K562 (cell line): ENCODE results near the gene YIPF2. TPM values are rescaled to one million over a fixed set of nuclear protein-coding genes. Genes with fewer than 3 reads are reported as not detected.
A peak's percentile ranks its signal among the peaks of the same experiment; 100 is the strongest.

Experiments
- ATF3 ChIP-seq, 2 experiments: fragments of 450-650 bp in 1 of 2; sonication (generic) in 1 of 2; formaldehyde crosslinking in 1 of 2; IDR thresholded peaks in 1 of 2; conservative IDR thresholded peaks in 1 of 2; 2 replicates each; pipeline versions ENCODE4 v1.6.1 to v1.8.1; 2016 to 2023; ENCODE audit warnings: mild to moderate bottlenecking in 2 of 2, moderate library complexity in 2 of 2, inconsistent platforms in 1 of 2, missing genetic modification reagents in 1 of 2
- CREBBP ChIP-seq: IDR thresholded peaks from one replicate; pipeline ENCODE4 v1.6.1; 2012; ENCODE audit warnings: low read depth, mild to moderate bottlenecking, control low read depth, inconsistent platforms, low read length
- ELK1 ChIP-seq: sonication (generic); formaldehyde crosslinking; IDR thresholded peaks from 2 replicates; pipeline ENCODE4 v1.8.1; 2022; ENCODE audit warnings: missing genetic modification reagents
- GTF3C2 ChIP-seq: IDR thresholded peaks from 3 replicates; pipeline ENCODE4 v1.6.1; 2011; ENCODE audit warnings: borderline replicate concordance, mild to moderate bottlenecking, moderate library complexity; ENCODE audit not compliant: insufficient read length; ENCODE audit errors: extremely low read depth
- HMBOX1 ChIP-seq: sonication (generic); IDR thresholded peaks from 2 replicates; pipeline ENCODE4 v1.6.1; 2016
- HSF4 ChIP-seq: fragments of 250-450 bp; sonication (Bioruptor Pico); IDR thresholded peaks from 2 replicates; pipeline ENCODE4 v2.1.2; 2022; ENCODE audit warnings: mild to moderate bottlenecking, moderate library complexity, borderline replicate concordance
- MAFK ChIP-seq: IDR thresholded peaks from 2 replicates; pipeline ENCODE4 v1.6.1; 2011; ENCODE audit warnings: low read length, improper control_type of control experiment
- RBM39 ChIP-seq: fragments of 200-400 bp; formaldehyde crosslinking; optimal IDR thresholded peaks from 2 replicates; pipeline ENCODE3; 2018; ENCODE audit warnings: low read depth, low read length
- TAL1 ChIP-seq: fragments of 450-650 bp; IDR thresholded peaks from 2 replicates; pipeline ENCODE4 v1.6.1; 2016; ENCODE audit warnings: mild to moderate bottlenecking
- TEAD4 ChIP-seq, 2 experiments: sonication (generic) in 1 of 2; formaldehyde crosslinking in 1 of 2; IDR thresholded peaks; 2 replicates each; pipeline versions ENCODE4 v1.6.1 to v1.8.0; 2012 to 2022; ENCODE audit warnings: borderline replicate concordance in 1 of 2, inconsistent platforms in 1 of 2, low read length in 1 of 2, mild to moderate bottlenecking in 1 of 2, missing genetic modification reagents in 1 of 2
- ZBTB33 ChIP-seq: sonication (generic); formaldehyde crosslinking; IDR thresholded peaks from 2 replicates; pipeline ENCODE4 v1.8.1; 2023; ENCODE audit warnings: mild to moderate bottlenecking, missing genetic modification reagents
- ZHX1 ChIP-seq: fragments of 150-350 bp; conservative IDR thresholded peaks from 2 replicates; pipeline ENCODE4 v1.6.1; 2014; ENCODE audit warnings: low read length
- ZNF239 ChIP-seq: fragments of 250-450 bp; sonication (Bioruptor Pico); IDR thresholded peaks from 2 replicates; pipeline ENCODE4 v1.4.0; 2020; ENCODE audit warnings: mild to moderate bottlenecking
- polyA plus RNA-seq, 8 experiments: library from polyadenylated mRNA; depleted of rRNA in 4 of 8; stranded (reverse) in 5 of 8; unstranded in 3 of 8; fragments of >200 nt; fragmentation: Nextera tagmentation in 2 of 8; fragmentation: Illumina TruSeq in 1 of 8; extraction: Ambion mirVana in 2 of 8; extraction: Trizol in 1 of 8; gene quantifications; 2 replicates each; pipeline versions ENCODE4 v1.2.1 to v1.2.3, GENCODE V29; 2011 to 2014; ENCODE audit warnings: inconsistent platforms in 1 of 8, missing spikeins in 1 of 8
- total RNA-seq, 7 experiments: library from RNA; depleted of rRNA in 6 of 7; stranded (reverse); fragments of >200 nt in 6 of 7; fragmentation: Illumina TruSeq in 2 of 7; extraction: Trizol in 2 of 7; gene quantifications; 2 replicates each; pipeline versions ENCODE4 v1.2.1 to v1.2.3, GENCODE V29; 2011 to 2021; ENCODE audit warnings: low replicate concordance in 1 of 7

Gene YIPF2
- total and polyA plus RNA-seq, 9 of the 15 experiments (the other 6 are each of a cell fraction or from before 2014, with no cell fraction given): 1.3 to 65.2 (median 31.6) TPM

GRCh38 chr19:10935371-10936059 is 7.1 kb upstream of the YIPF2 start (continued):
- TF ChIP-seq GTF3C2 (no peak), ZNF239 (CRISPR knock-in tag) (no peak), ATF3 (IDR thresholded peaks at IDR 0.05) (peak; percentile 85), ATF3 (CRISPR knock-in tag; conservative IDR thresholded peaks at IDR 0.05) (no peak; the same call in 1 of the 2 replicates), RBM39 (no peak), ZHX1 (no peak), HSF4 (no peak), MAFK (no peak), ZBTB33 (CRISPR knock-in tag) (no peak), HMBOX1 (no peak), ELK1 (CRISPR knock-in tag) (no peak), TEAD4 (IDR thresholded peaks at IDR 0.05; ENCODE audit: low read length) (peak; percentile 87), TEAD4 (CRISPR knock-in tag; IDR thresholded peaks at IDR 0.05; ENCODE audit: borderline replicate concordance) (no peak), CREBBP (no peak), TAL1 (peak; percentile 70)
